HL-60/S4 treated with phorbol 12-myristate 13-acetate at 8.2 ng/mL for 4 days and 3 days (cell line): ENCODE results near the gene ARMC2.
"Not testable (repeated sequence)": the region's sequence is repeated elsewhere in the genome, so short reads cannot be mapped to it uniquely, and the experiment has no call there.

Experiments
- in situ Hi-C: fragments of 300-500 bp; cut with MboI; formaldehyde crosslinking; loops from 2 replicates; pipeline ENCODE4 v1.15.0; 2022; ENCODE audit warnings: low sequenced_read_pairs

ARMC2 gene, protein sequence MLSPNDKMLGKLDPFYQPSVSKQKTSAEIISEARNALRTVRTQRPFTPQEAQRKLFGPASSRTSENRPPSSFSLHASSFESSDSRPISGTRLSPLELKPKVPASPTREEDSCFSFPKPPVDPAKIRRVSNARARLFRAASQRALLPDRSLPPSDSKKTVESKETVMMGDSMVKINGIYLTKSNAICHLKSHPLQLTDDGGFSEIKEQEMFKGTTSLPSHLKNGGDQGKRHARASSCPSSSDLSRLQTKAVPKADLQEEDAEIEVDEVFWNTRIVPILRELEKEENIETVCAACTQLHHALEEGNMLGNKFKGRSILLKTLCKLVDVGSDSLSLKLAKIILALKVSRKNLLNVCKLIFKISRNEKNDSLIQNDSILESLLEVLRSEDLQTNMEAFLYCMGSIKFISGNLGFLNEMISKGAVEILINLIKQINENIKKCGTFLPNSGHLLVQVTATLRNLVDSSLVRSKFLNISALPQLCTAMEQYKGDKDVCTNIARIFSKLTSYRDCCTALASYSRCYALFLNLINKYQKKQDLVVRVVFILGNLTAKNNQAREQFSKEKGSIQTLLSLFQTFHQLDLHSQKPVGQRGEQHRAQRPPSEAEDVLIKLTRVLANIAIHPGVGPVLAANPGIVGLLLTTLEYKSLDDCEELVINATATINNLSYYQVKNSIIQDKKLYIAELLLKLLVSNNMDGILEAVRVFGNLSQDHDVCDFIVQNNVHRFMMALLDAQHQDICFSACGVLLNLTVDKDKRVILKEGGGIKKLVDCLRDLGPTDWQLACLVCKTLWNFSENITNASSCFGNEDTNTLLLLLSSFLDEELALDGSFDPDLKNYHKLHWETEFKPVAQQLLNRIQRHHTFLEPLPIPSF

DNA sequence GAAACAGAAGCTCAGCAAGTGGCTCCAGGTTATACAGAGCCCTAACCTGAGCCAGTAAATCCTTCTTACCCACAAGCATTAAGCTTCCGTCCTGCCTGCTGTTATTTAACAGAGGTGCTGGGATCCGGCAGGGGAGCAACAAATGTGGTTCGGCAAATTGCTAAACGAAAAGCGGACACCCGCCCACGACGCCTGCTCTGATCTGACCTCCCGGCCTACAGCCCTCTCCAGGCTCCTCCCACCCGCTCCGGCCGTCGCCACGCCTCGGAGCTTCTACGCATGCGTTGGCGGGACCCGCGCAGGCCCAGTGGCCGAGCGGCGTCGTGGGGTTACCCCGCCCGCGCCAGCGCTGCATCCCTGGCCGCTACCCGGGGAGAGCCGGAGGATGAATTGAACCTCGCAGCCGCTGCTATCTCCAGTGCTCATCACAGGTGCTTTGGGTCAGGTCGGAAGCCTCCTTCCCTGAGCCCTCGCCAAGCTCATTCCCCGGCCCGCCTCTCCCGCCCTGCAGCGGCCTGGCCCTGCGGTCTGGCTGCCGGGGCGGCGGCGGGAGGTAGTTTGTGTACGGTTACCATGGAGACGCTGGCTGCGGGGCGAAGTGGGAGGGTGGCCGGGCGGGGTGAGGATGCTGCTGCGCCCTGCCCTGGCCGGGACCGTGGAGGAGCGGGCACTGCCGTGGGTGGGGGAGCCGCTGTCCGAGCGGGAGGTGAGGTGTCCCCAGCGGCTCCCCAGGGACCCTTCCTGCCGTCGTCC lies at the start of gene ARMC2:
TSS of gene ARMC2 (plus strand) at position 307 of the 753 bp plus-strand sequence. CDS start 5,846 bp downstream, outside the sequence.
- in situ Hi-C loops, result no loop called here

DNA sequence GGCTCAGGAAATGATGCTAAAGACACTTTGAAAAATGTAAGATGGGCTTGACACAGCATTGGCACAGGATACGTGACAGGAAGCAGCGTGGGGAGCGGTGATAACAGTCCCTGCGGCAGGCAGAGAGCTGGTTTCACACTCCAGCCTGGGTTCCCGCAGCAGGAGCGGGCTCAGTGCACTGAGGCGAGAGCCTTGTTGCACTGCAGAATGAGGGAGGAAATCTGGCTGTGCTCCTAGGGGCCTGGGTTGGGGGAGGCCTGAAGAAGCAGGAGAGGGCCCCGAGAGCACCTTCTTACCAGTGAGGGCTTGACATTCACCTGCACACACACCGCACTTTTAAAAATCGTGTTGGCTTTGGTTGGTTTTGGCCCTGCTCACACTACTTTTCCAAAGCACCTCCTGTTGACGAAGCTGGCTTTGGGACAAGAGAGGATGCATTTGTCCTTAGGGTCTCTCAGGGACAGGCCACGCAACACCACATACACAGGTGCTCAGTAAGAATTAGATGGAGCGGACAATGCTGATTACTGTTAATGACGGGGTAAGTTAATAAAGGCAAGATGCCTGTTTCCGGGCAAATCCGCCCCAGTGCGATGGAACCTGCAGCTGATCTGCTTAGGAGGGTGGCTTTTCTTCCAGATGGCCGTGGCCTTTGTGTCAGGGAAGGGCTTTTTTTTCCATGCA lies 49.4 kb upstream of the ARMC2 start:
- in situ Hi-C loops, result loop anchor here (25.0 kb wide), 1 partner anchor 237 kb away; the partner anchor contains the start of gene FOXO3

- in situ Hi-C loops, result loop anchor here (25.0 kb wide), 1 partner anchor 237 kb away; the partner anchor contains the start of gene FOXO3
These were observed 48.9 kb upstream of the ARMC2 start for GRCh38 chr6:108799354-108799717.

- in situ Hi-C loops, result loop anchor here (25.0 kb wide), 1 partner anchor 237 kb away; the partner anchor contains the start of gene FOXO3
These were observed 48.4 kb upstream of the ARMC2 start for GRCh38 chr6:108799791-108800190.

- in situ Hi-C loops, result no loop called here
These were observed 47.8 kb upstream of the ARMC2 start for GRCh38 chr6:108800427-108800864.

DNA sequence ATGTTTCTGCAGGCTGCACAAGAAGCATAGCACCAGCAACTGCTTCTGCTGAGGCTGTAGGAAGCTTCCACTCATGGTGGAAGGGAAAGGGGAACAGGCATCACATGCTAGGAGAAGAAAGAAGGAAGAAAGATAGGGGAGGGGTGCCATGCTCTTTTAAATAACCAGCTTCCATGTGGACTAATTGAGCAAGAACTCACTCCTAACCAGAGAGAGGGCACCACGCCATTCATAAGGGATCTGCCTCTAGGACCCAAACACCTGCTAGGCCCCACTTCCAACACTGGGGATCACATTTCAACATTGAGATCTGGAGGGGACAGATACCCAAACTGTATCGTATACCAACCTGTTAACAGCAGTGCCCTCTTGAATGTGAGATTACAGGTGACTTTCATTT lies 46.9 kb upstream of the ARMC2 start:
- in situ Hi-C loops, result no loop called here

DNA sequence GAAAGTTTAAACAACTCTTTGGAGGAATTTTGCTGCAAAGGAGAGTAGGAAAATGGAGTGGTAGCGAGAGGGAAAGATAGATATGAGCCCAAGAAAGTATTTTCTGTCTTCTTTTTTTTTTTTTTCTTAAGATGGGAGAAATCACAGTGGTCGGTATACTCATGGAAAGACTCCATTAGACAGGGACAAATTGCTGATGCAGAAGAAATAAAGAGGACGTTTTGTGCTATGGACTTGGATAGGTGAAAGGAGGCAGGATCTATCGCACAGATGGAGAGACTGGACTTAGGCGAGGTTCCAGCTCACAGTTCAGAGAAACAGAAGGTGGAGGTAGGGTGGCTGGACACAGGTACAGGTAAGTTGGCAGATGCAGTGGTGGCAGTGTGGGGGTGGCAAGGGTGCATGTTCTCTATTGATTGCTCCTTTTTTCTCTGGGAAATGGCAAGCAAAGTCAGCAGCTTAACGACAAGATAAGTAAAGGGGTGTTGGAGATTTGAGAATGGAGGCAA lies 44.2 kb upstream of the ARMC2 start:
- in situ Hi-C loops, result no loop called here

DNA sequence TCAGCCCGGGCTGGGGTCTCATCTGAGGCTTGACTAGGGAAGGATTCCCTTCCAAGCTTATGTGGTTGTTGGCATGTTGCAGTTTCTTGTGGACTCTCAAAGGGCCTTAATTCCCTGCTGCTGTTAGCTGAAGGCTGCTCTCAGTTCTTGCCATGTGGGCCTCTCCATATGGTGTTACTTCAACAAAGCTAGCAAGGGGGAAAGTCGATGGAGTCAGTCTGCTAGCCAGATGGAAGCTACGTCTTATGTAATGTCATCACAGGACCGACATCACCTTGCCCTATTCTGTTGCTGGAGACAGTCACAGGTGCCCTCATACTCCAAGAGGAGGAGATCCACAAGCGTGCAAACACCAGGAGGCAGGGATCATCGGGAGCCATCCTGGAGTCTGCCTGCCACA lies 43.3 kb upstream of the ARMC2 start:
- in situ Hi-C loops, result no loop called here

GRCh38 chr6:108805611-108806167 lies 42.5 kb upstream of the ARMC2 start:
- in situ Hi-C loops, result no loop called here

DNA sequence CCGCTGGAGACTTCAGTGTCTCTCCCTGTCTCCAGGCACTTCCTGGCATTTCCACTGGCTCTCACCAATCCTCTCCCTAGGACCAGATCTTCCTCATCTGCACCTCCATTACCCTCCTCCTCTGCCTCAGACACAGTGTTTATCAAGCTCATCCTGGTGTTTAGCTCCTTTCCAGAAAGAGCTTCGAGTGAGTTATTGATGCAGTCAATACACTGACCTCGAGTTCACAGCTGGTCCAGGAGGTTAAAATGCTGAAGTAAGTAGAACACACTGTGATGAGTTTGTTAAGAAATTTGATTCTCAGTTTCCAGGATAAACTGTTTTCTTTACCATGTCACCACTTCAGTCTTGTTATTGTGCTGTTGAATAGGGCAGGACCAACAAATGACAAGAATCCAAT lies 42.1 kb upstream of the ARMC2 start:
- in situ Hi-C loops, result no loop called here

GRCh38 chr6:108806665-108807064 lies 41.6 kb upstream of the ARMC2 start:
- in situ Hi-C loops, result no loop called here

DNA sequence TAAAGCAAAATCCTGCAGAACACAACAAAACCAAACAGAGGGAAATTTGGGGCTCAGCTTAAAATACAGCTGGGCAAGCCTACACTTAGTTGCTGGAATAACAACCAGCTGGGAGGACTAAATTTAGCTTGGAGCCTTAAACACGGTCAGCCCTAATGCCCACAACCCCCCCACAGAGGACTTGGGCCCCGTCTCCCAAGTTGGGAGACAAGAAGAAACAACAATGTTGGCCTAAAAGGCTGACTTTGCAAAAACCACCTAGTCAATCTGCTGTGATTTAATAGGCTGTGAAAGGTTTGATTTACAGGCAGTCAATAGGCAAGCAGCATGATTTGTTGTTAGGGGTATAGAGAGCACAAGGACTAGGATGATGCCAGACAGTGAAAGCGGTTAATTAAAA lies 40.3 kb upstream of the ARMC2 start:
- in situ Hi-C loops, result no loop called here

DNA sequence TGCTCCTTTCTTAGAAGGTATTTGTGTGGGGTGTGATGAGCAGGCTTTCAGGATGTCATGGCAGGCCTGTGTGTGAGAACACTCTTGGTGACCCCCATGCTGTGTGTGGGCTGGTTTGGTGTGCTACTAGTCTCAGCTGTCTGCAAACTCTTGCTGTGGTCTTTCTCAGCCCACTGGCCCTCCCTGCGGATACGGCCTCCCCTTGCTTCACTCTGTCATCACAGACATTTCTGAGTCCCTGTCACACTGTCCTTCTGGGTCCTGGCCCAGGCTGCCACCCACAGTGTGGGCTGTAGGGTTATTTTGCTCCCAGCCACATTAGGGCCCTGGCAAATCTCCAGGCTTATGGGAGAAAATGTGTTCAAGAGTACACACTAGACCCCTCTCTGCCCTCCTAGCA lies 39.0 kb upstream of the ARMC2 start:
- in situ Hi-C loops, result no loop called here

DNA sequence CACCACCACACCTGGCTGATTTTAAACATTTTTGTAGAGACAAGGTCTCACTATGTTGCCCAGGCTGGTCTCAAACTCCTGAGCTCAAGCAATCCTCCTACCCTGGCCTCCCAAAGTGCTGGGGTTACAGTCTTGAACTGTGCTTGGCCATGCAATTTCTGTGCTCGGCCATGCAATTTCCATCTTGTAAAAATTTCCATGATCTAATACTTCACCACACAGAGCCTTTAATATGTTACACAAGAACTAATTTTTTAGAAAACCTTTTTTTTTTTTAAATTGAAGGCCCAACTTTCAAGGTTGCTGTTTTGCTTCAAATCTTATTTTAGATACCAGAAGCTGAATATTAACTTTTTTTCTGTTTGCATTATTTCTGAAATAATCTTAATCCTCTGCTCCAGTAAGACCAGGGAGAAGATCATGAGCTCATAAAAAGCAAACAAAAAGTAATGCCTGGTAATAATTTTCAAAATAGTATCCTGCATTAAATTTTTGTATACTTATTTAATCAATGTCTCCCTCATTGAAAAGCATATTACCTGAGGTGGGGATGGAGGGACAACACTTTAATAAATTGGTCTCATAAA lies 38.1 kb upstream of the ARMC2 start:
- in situ Hi-C loops, result no loop called here

- in situ Hi-C loops, result no loop called here
These were observed 36.7 kb upstream of the ARMC2 start for GRCh38 chr6:108811490-108811889.

- in situ Hi-C loops, result not testable (repeated sequence)
These were observed 35.0 kb upstream of the ARMC2 start for GRCh38 chr6:108813218-108813617.

GRCh38 chr6:108817276-108817675 lies 30.9 kb upstream of the ARMC2 start:
- in situ Hi-C loops, result not testable (repeated sequence)

GRCh38 chr6:108820006-108820405 lies 28.2 kb upstream of the ARMC2 start:
- in situ Hi-C loops, result no loop called here

GRCh38 chr6:108822401-108822800 lies 25.8 kb upstream of the ARMC2 start:
- in situ Hi-C loops, result no loop called here
